ENCODE measurements around the gene NRCAM. TPM values are rescaled to one million over a fixed set of nuclear protein-coding genes. Genes with fewer than 3 reads are reported as not detected.

Gene NRCAM
- total RNA-seq, 1 experiment from 2014 or later, result 40.3 TPM

GRCh38 chr7:108190891-108191290 is 265.3 kb downstream of the NRCAM start:
- H3K79me2 ChIP-seq (ENCODE audit: low read depth), result no peaks in the 10 kb centered on the region
- ChIA-PET POLR2A (ENCODE audit: unreplicated experiment) (no interaction called here), CTCF (no interaction called here)
- intact Hi-C loops (cut with micrococcal nuclease; ENCODE audit: unreplicated experiment), result no loop called here
- H3K9me2 ChIP-seq (ENCODE audit: insufficient read depth), result peaks cover 4% of the 10 kb centered on the region; the same call in 1 of the 2 replicates
- DNase-seq, result no peak
- H3K27me3 ChIP-seq (ENCODE audit: insufficient read depth, low read depth), result no peaks in the 10 kb centered on the region
- no peaks in the 10 kb centered on the region for H3K36me3 ChIP-seq (ENCODE audit: low read depth)
- peaks cover 23% of the 10 kb centered on the region for H3K4me1 ChIP-seq (replicated peaks; ENCODE audit: insufficient read depth)
- H3K4me3 ChIP-seq, result no peak overlapping the region
- no peaks in the 10 kb centered on the region for H3K9me3 ChIP-seq (ENCODE audit: insufficient read depth, low read depth)
- no peak overlapping the region for H3K27ac ChIP-seq
- H4K20me1 ChIP-seq (ENCODE audit: insufficient read depth), result no peaks in the 10 kb centered on the region
- H3K4me2 ChIP-seq, result no peak overlapping the region
- no peak overlapping the region for H2AFZ ChIP-seq
- H3F3A ChIP-seq (ENCODE audit: insufficient read depth, low read depth), result peaks cover 16% of the 10 kb centered on the region; the same call in 1 of the 2 replicates
- BruUV-seq (replicated peaks), result no TSS peak
- TF ChIP-seq EZH2 (IDR thresholded peaks at IDR 0.05; ENCODE audit: low read depth), result no peak
- TF ChIP-seq, protein P1, sequence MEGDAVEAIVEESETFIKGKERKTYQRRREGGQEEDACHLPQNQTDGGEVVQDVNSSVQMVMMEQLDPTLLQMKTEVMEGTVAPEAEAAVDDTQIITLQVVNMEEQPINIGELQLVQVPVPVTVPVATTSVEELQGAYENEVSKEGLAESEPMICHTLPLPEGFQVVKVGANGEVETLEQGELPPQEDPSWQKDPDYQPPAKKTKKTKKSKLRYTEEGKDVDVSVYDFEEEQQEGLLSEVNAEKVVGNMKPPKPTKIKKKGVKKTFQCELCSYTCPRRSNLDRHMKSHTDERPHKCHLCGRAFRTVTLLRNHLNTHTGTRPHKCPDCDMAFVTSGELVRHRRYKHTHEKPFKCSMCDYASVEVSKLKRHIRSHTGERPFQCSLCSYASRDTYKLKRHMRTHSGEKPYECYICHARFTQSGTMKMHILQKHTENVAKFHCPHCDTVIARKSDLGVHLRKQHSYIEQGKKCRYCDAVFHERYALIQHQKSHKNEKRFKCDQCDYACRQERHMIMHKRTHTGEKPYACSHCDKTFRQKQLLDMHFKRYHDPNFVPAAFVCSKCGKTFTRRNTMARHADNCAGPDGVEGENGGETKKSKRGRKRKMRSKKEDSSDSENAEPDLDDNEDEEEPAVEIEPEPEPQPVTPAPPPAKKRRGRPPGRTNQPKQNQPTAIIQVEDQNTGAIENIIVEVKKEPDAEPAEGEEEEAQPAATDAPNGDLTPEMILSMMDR (conservative IDR thresholded peaks at IDR 0.05), result no peak

- intact Hi-C loops (cut with micrococcal nuclease; ENCODE audit: unreplicated experiment), result loop anchor here (10.0 kb wide), 1 partner anchor 155 kb away; no protein-coding TSS in a partner anchor
- H3K36me3 ChIP-seq (ENCODE audit: low read depth), result no peaks in the 10 kb centered on the region
Observed at GRCh38 chr7:108189733-108190388, 266.4 kb downstream of the NRCAM start.

GRCh38 chr7:108188724-108189123 is 267.5 kb downstream of the NRCAM start:
- Histone ChIP-seq H3K9me3 (ENCODE audit: insufficient read depth, low read depth) (no peaks in the 10 kb centered on the region), H3K36me3 (ENCODE audit: low read depth) (no peaks in the 10 kb centered on the region), H3K27me3 (ENCODE audit: insufficient read depth, low read depth) (no peaks in the 10 kb centered on the region), H3K79me2 (ENCODE audit: low read depth) (no peaks in the 10 kb centered on the region), H3F3A (ENCODE audit: insufficient read depth, low read depth) (peaks cover 8% of the 10 kb centered on the region; the same call in 1 of the 2 replicates), H3K4me3 (no peak overlapping the region), H3K4me1 (replicated peaks; ENCODE audit: insufficient read depth) (peaks cover 14% of the 10 kb centered on the region), H3K9me2 (ENCODE audit: insufficient read depth) (peaks cover 4% of the 10 kb centered on the region; the same call in 1 of the 2 replicates), H3K27ac (no peak overlapping the region), H3K4me2 (no peak overlapping the region), H4K20me1 (ENCODE audit: insufficient read depth) (no peaks in the 10 kb centered on the region), H2AFZ (no peak overlapping the region)
- no TSS peak for BruUV-seq (replicated peaks)
- ChIA-PET POLR2A (ENCODE audit: unreplicated experiment) (no interaction called here), CTCF (no interaction called here)
- no peak for TF ChIP-seq EZH2 (IDR thresholded peaks at IDR 0.05; ENCODE audit: low read depth)
- TF ChIP-seq, protein P1 (conservative IDR thresholded peaks at IDR 0.05), result no peak
- intact Hi-C loops (cut with micrococcal nuclease; ENCODE audit: unreplicated experiment), result loop anchor here (10.0 kb wide), 1 partner anchor 156 kb away; no protein-coding TSS in a partner anchor
- DNase-seq, result no peak

More at GRCh38 chr7:108189733-108190388, 266.4 kb downstream of the NRCAM start:
- POLR2A ChIA-PET (ENCODE audit: unreplicated experiment), result no interaction called here
- TF ChIP-seq, protein P1 (conservative IDR thresholded peaks at IDR 0.05), result no peak
- no peak for TF ChIP-seq EZH2 (IDR thresholded peaks at IDR 0.05; ENCODE audit: low read depth)
- Histone ChIP-seq H3K4me2 (no peak overlapping the region), H3K9me3 (ENCODE audit: insufficient read depth, low read depth) (no peaks in the 10 kb centered on the region), H4K20me1 (ENCODE audit: insufficient read depth) (no peaks in the 10 kb centered on the region), H3K79me2 (ENCODE audit: low read depth) (no peaks in the 10 kb centered on the region), H3K9me2 (ENCODE audit: insufficient read depth) (peaks cover 4% of the 10 kb centered on the region; the same call in 1 of the 2 replicates), H3K4me1 (replicated peaks; ENCODE audit: insufficient read depth) (peaks cover 23% of the 10 kb centered on the region), H3F3A (ENCODE audit: insufficient read depth, low read depth) (peaks cover 16% of the 10 kb centered on the region; the same call in 1 of the 2 replicates), H2AFZ (no peak overlapping the region), H3K27ac (no peak overlapping the region), H3K27me3 (ENCODE audit: insufficient read depth, low read depth) (no peaks in the 10 kb centered on the region), H3K4me3 (no peak overlapping the region)
- BruUV-seq (replicated peaks), result no TSS peak
- DNase-seq, result no peak
- CTCF ChIA-PET, result no interaction called here

Data from PC-9 (cell line).